ENCODE data around the gene CAGE1. TPM values are rescaled to one million over a fixed set of nuclear protein-coding genes. Genes with fewer than 3 reads are reported as not detected.

Gene CAGE1
- total RNA-seq, 3 donors from 2014 or later, result 0.09 TPM; not detected in 2

DNA sequence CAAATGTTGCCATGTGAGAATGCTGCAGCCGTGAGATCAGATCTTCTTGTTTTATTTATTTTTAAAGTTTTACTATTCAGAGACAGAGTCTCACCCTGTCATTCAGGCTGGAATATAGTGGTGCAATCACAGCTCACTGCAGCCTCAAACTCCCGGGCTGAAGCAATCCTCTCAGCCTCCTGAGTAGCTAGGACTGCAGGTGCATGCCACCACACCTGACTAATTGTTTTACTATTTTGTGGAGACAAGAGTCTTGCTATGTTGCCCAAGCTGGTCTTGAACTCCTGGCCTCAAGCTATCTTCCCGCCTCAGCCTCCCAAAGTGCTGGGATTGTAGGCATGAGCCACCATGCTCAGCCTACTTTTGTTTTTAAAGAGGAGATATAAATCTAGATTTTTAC, 54.0 kb downstream of the CAGE1 start:
- Histone ChIP-seq H3K9me3 (no peaks in the 10 kb centered on the region), H3K36me3 (ENCODE audit: low read depth) (no peaks in the 10 kb centered on the region), H3K4me1 (ENCODE audit: low read depth) (no peaks in the 10 kb centered on the region), H3K4me3 (no peak overlapping the region)
- intact Hi-C loops (cut with DNase I, micrococcal nuclease), result no loop called here
- ATAC-seq (no peak), DNase-seq (no peak)
- no peak for TF ChIP-seq CTCF (IDR thresholded peaks at IDR 0.05)

- no peak for TF ChIP-seq CTCF (IDR thresholded peaks at IDR 0.05)
- DNase-seq (no peak), ATAC-seq (no peak)
- no peaks in the 10 kb centered on the region for H3K9me3 ChIP-seq
- intact Hi-C loops (cut with DNase I, micrococcal nuclease), result no loop called here
- no peak overlapping the region for H3K4me3 ChIP-seq
- no peaks in the 10 kb centered on the region for H3K36me3 ChIP-seq (ENCODE audit: low read depth)
- no peaks in the 10 kb centered on the region for H3K4me1 ChIP-seq (ENCODE audit: low read depth)
Measured at GRCh38 chr6:7334685-7335084, 54.9 kb downstream of the CAGE1 start.

GRCh38 chr6:7332090-7332745, 57.3 kb downstream of the CAGE1 start:
- ATAC-seq, result no peak
- intact Hi-C loops (cut with DNase I, micrococcal nuclease), result no loop called here
- no peak for TF ChIP-seq CTCF (IDR thresholded peaks at IDR 0.05)
- Histone ChIP-seq H3K36me3 (ENCODE audit: low read depth) (no peaks in the 10 kb centered on the region), H3K4me3 (no peak overlapping the region), H3K9me3 (no peaks in the 10 kb centered on the region), H3K4me1 (ENCODE audit: low read depth) (no peaks in the 10 kb centered on the region)
- DNase-seq, result no peak

DNA sequence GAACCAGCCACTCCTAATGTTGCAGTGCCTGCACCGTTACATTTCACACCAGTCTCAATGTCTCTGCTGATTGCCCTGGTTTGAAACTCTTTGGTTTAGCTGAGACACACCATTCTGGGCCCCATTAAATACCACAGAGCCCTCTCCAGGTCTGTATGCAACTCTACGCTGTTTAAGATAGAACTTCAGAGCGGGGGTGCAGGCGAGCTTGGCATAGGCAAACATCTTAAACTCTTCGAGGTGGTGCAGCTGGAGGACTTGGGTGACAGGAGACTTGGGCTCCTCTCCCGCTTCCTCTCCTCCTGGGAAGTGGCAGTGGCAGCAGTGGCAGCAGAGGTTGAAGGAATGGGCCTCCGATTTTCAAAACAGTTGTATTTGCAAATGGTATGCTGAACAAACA, 58.1 kb downstream of the CAGE1 start:
- intact Hi-C loops (cut with DNase I, micrococcal nuclease), result no loop called here
- Histone ChIP-seq H3K9me3 (no peaks in the 10 kb centered on the region), H3K36me3 (ENCODE audit: low read depth) (no peaks in the 10 kb centered on the region), H3K4me1 (ENCODE audit: low read depth) (no peaks in the 10 kb centered on the region), H3K4me3 (no peak overlapping the region)
- no peak for ATAC-seq
- DNase-seq, result no peak
- no peak for TF ChIP-seq CTCF (IDR thresholded peaks at IDR 0.05)

GRCh38 chr6:7328243-7328642, 61.3 kb downstream of the CAGE1 start:
- ATAC-seq, result no peak
- Histone ChIP-seq H3K36me3 (ENCODE audit: low read depth) (no peaks in the 10 kb centered on the region), H3K4me1 (ENCODE audit: low read depth) (no peaks in the 10 kb centered on the region), H3K4me3 (no peak overlapping the region), H3K9me3 (no peaks in the 10 kb centered on the region)
- no peak for DNase-seq
- intact Hi-C loops (cut with DNase I, micrococcal nuclease), result no loop called here
- no peak for TF ChIP-seq CTCF (IDR thresholded peaks at IDR 0.05)

- Histone ChIP-seq H3K4me3 (no peak overlapping the region), H3K9me3 (no peaks in the 10 kb centered on the region), H3K4me1 (ENCODE audit: low read depth) (no peaks in the 10 kb centered on the region), H3K36me3 (ENCODE audit: low read depth) (no peaks in the 10 kb centered on the region)
- DNase-seq, result no peak
- ATAC-seq, result no peak
- no peak for TF ChIP-seq CTCF (IDR thresholded peaks at IDR 0.05)
- intact Hi-C loops (cut with DNase I, micrococcal nuclease), result no loop called here
Measured at GRCh38 chr6:7325750-7326149, 63.8 kb downstream of the CAGE1 start.

Data from mucosa of descending colon (tissue), 3 donors.